Measurements from ENCODE around the gene PIK3CG. TPM values are rescaled to one million over a fixed set of nuclear protein-coding genes. Genes with fewer than 3 reads are reported as not detected.

The PIK3CG gene
- total RNA-seq, 2 experiments from 2014 or later, result 26.8 to 27.0 TPM

DNA sequence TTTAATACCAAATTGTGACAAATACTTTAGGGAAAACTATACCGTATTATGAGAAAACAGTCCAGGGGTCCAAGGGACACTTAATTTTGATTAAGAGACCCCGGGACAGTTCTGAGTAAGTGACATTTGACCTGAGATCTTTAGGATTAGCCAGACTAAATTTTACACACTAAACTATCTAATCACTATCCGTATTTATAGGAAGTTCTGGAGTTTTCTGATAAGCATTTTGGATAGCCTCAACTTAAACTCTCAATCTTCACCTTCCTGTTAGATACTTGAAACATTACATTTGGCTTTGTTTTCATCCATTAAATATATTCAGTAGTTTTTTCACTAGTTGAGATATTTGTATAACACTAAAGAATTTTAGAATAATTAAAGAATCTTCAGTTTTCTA is 5.4 kb downstream of the PIK3CG start:
- CTCF ChIA-PET, result interaction anchor here (1.0 kb wide), 2 partner anchors 58 to 211 kb away, joined by 3 to 4 read pairs; no protein-coding TSS in a partner anchor

DNA sequence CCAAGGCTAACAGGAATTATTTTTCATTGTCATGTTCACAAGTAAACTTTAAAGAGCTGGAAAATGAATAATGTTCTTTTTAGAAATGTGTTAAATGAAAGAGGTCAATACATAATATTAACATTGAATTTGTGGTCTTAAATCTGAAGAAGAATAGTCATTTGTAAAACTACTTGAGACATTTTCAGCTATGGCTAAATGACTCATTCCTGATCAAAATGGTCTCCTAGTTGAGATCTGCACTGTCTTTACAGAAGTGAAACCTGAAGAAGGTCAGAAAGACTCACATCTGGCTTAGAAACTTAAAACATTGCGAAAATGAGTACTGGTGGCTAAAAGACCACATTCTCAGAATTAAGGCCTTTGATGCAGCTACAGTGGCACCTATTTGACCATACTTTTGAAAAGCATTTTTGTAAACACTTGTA is 5.9 kb downstream of the PIK3CG start:
- Mint-ChIP-seq H3K36me3 (ENCODE audit: low read depth) (peaks cover 74% of the 10 kb centered on the region), H3K9me3 (peaks cover 7% of the 10 kb centered on the region), H3K27me3 (no peaks in the 10 kb centered on the region), H3K4me3 (peak overlapping the region; percentile 48), H3K27ac (peak overlapping the region; percentile 76), H3K4me1 (ENCODE audit: low read depth) (peaks cover 74% of the 10 kb centered on the region)
- intact Hi-C loops (cut with micrococcal nuclease), result loop anchor here (5.0 kb wide), 2 partner anchors 46 to 296 kb away; partner anchors contain the start of gene HBP1
- DNase-seq (no peak), ATAC-seq (peak; percentile 85)
- TF ChIP-seq, protein P1, sequence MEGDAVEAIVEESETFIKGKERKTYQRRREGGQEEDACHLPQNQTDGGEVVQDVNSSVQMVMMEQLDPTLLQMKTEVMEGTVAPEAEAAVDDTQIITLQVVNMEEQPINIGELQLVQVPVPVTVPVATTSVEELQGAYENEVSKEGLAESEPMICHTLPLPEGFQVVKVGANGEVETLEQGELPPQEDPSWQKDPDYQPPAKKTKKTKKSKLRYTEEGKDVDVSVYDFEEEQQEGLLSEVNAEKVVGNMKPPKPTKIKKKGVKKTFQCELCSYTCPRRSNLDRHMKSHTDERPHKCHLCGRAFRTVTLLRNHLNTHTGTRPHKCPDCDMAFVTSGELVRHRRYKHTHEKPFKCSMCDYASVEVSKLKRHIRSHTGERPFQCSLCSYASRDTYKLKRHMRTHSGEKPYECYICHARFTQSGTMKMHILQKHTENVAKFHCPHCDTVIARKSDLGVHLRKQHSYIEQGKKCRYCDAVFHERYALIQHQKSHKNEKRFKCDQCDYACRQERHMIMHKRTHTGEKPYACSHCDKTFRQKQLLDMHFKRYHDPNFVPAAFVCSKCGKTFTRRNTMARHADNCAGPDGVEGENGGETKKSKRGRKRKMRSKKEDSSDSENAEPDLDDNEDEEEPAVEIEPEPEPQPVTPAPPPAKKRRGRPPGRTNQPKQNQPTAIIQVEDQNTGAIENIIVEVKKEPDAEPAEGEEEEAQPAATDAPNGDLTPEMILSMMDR (IDR thresholded peaks at IDR 0.05), result no peak
- CTCF ChIA-PET, result interaction anchor here (1.0 kb wide), 2 partner anchors 59 to 211 kb away, joined by 3 to 4 read pairs; no protein-coding TSS in a partner anchor
- POLR2A ChIA-PET, result interaction anchor here (1.2 to 1.5 kb wide), 2 partner anchors 10 to 15 kb away, joined by 3 to 5 read pairs; no protein-coding TSS in a partner anchor

More for the DNA sequence above, 5.4 kb downstream of the PIK3CG start:
- TF ChIP-seq, protein P1 (IDR thresholded peaks at IDR 0.05), result no peak
- Mint-ChIP-seq H3K4me1 (ENCODE audit: low read depth) (peaks cover 73% of the 10 kb centered on the region), H3K27ac (peak overlapping the region; percentile 76), H3K36me3 (ENCODE audit: low read depth) (peaks cover 73% of the 10 kb centered on the region), H3K27me3 (no peaks in the 10 kb centered on the region), H3K9me3 (peaks cover 6% of the 10 kb centered on the region), H3K4me3 (peak overlapping the region; percentile 48)
- POLR2A ChIA-PET, result interaction anchor here (1.2 to 1.5 kb wide), 2 partner anchors 10 to 16 kb away, joined by 3 to 5 read pairs; no protein-coding TSS in a partner anchor
- DNase-seq (no peak), ATAC-seq (no peak)
- intact Hi-C loops (cut with micrococcal nuclease), result loop anchor here (5.0 kb wide), 2 partner anchors 47 to 297 kb away; partner anchors contain the start of gene HBP1

DNA sequence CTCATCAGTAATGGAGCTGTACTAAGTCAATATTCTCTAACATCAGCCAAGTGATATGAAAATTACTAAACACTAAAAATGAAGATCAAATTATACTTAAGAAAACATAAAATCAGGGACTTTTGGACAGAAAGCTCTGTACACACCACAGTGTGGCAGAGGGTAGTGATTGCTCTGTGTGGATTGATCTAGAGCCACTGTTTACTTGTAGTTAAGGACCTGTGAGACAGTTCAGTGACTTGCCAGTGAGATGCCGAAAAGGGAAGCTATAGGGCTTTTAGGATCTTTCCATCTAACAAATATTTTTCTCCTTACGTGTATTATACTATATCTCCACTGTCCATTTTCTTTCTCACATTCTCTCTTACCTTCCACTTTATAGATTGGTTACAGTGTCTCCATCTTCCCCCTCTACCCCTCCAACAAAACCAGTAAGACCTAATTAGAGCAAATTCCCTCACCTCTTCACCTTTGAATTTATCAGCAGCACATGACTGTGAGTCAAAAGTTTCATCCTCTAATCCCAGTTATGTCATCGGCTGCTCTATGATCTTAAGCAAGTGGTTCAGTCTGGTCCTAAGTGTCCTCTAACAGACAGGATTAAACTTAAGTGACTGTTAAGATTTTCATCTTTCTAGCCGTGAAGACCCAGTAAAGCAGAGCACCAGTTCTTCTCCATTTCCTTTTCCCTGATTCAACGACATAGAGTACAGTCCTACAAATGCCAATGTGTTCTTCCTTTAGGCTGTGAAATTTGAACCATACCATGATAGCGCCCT is 6.9 kb downstream of the PIK3CG start:
- Mint-ChIP-seq H3K4me1 (ENCODE audit: low read depth) (peaks cover 70% of the 10 kb centered on the region), H3K9me3 (peaks cover 7% of the 10 kb centered on the region), H3K4me3 (peak overlapping the region; percentile 48), H3K36me3 (ENCODE audit: low read depth) (peaks cover 76% of the 10 kb centered on the region), H3K27me3 (no peaks in the 10 kb centered on the region), H3K27ac (peak overlapping the region; percentile 76)
- CTCF ChIA-PET, result interaction anchor here (1.0 to 1.1 kb wide), 2 partner anchors 9 to 212 kb away, joined by 4 read pairs; no protein-coding TSS in a partner anchor
- no peak for DNase-seq
- TF ChIP-seq, protein P1 (IDR thresholded peaks at IDR 0.05), result no peak
- ATAC-seq, result peak; percentile 35
- intact Hi-C loops (cut with micrococcal nuclease), result loop anchor here (5.0 kb wide), 2 partner anchors 45 to 295 kb away; partner anchors contain the start of gene HBP1
- POLR2A ChIA-PET, result interaction anchor here (1.2 kb wide), 1 partner anchor 14 kb away, joined by 5 read pairs; no protein-coding TSS in a partner anchor

DNA sequence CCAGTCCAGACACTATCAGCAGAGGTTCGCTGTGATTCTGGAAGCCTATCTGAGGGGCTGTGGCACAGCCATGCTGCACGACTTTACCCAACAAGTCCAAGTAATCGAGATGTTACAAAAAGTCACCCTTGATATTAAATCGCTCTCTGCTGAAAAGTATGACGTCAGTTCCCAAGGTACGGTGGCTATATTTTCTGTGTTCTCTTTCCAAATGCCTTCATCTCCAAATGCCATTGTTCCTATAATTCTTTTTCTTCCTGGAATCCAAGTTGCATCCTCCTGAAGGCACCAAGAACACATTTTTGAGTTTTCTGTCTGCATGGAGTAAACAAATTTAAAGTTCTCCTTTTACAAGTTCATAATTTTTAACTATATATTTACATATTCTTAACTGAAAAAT is 7.7 kb downstream of the PIK3CG start:
- H3K27ac Mint-ChIP-seq, result no peak overlapping the region
- H3K27me3 Mint-ChIP-seq, result no peaks in the 10 kb centered on the region
- no peak for DNase-seq
- peaks cover 7% of the 10 kb centered on the region for H3K9me3 Mint-ChIP-seq
- peak overlapping the region; percentile 48 for H3K4me3 Mint-ChIP-seq
- no peak for ATAC-seq
- H3K36me3 Mint-ChIP-seq (ENCODE audit: low read depth), result peaks cover 73% of the 10 kb centered on the region
- peaks cover 73% of the 10 kb centered on the region for H3K4me1 Mint-ChIP-seq (ENCODE audit: low read depth)
- intact Hi-C loops (cut with micrococcal nuclease), result loop anchor here (5.0 kb wide), 2 partner anchors 45 to 295 kb away; partner anchors contain the start of gene HBP1
- POLR2A ChIA-PET, result no interaction called here
- TF ChIP-seq, protein P1 (IDR thresholded peaks at IDR 0.05), result no peak
- CTCF ChIA-PET, result no interaction called here

Data from activated CD8-positive, alpha-beta T cell treated with anti-CD3 and anti-CD28 coated beads for 36 hours (primary cell).